A673 (cell line): Measurements from ENCODE around the gene WDR5B.

Experiments used
- CTCF ChIP-seq: fragments of 300-800, 200-600 bp; sonication (generic); conservative IDR thresholded peaks from 2 replicates; pipeline ENCODE4 v1.5.1; 2017; ENCODE audit warnings: low read depth, mild to moderate bottlenecking, antibody characterized with exemption, low read length, moderate library complexity, mixed read lengths
- EZH2 ChIP-seq: fragments of 200-600 bp; sonication (generic); IDR thresholded peaks from 2 replicates; pipeline ENCODE4 v1.6.1; 2017; ENCODE audit warnings: borderline replicate concordance, low read depth, mild to moderate bottlenecking, mixed read lengths, antibody characterized with exemption, low read length; ENCODE audit not compliant: poor library complexity, severe bottlenecking

GRCh38 chr3:122365073-122365472, 50.8 kb downstream of the WDR5B start:
- TF ChIP-seq CTCF (no peak), EZH2 (no peak)
